GM12872 (cell line): ENCODE measurements around the gene RPL41.

ENCODE experiments used
- TF ChIP-seq, protein P1 (sequence below): IDR thresholded peaks from 3 replicates; pipeline ENCODE4 v1.5.1; 2011; ENCODE audit warnings: low read depth, mild to moderate bottlenecking, low read length, moderate library complexity; ENCODE audit not compliant: insufficient read depth

The RPL41 gene

GRCh38 chr12:56146492-56147460, 30.3 kb downstream of the RPL41 start:
- TF ChIP-seq, protein P1, sequence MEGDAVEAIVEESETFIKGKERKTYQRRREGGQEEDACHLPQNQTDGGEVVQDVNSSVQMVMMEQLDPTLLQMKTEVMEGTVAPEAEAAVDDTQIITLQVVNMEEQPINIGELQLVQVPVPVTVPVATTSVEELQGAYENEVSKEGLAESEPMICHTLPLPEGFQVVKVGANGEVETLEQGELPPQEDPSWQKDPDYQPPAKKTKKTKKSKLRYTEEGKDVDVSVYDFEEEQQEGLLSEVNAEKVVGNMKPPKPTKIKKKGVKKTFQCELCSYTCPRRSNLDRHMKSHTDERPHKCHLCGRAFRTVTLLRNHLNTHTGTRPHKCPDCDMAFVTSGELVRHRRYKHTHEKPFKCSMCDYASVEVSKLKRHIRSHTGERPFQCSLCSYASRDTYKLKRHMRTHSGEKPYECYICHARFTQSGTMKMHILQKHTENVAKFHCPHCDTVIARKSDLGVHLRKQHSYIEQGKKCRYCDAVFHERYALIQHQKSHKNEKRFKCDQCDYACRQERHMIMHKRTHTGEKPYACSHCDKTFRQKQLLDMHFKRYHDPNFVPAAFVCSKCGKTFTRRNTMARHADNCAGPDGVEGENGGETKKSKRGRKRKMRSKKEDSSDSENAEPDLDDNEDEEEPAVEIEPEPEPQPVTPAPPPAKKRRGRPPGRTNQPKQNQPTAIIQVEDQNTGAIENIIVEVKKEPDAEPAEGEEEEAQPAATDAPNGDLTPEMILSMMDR = no peak

GRCh38 chr12:56150563-56150962, 34.1 kb downstream of the RPL41 start:
- TF ChIP-seq, protein P1 = no peak

DNA sequence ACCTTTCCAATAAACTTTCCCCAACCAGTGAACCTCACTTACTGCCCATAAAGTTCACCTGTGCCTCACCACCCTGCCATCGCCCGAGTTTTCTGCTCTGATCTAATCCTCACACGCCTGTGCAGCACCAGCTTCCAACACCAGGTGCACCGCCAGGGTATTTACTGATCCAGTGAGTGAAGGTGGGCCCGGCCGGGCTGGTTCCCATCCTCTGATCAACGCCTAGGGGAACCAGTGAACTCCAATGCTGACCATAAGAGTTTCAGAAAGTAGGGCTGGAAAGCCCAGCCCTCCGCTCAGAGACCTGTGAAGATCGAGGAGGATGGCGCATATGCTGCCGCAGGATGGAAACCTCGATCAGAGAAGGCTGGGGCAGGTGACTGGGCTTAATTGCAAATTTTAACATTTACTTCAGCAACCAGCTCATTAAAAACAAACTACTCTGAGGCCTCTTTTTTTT, 35.3 kb downstream of the RPL41 start:
- TF ChIP-seq, protein P1 = peak; percentile 68; the same call in 2 of the 3 replicates

- TF ChIP-seq, protein P1 = no peak
Measured at GRCh38 chr12:56152132-56152755, 35.8 kb downstream of the RPL41 start, which contains the start of gene MYL6B. MYL6B (plus strand) TSS chr12:56152587; CDS start chr12:56153919, 1,332 bp downstream.

GRCh38 chr12:56152756-56153677, 36.6 kb downstream of the RPL41 start:
- TF ChIP-seq, protein P1 = no peak

GRCh38 chr12:56153678-56154065, 37.2 kb downstream of the RPL41 start:
- TF ChIP-seq, protein P1 = no peak

DNA sequence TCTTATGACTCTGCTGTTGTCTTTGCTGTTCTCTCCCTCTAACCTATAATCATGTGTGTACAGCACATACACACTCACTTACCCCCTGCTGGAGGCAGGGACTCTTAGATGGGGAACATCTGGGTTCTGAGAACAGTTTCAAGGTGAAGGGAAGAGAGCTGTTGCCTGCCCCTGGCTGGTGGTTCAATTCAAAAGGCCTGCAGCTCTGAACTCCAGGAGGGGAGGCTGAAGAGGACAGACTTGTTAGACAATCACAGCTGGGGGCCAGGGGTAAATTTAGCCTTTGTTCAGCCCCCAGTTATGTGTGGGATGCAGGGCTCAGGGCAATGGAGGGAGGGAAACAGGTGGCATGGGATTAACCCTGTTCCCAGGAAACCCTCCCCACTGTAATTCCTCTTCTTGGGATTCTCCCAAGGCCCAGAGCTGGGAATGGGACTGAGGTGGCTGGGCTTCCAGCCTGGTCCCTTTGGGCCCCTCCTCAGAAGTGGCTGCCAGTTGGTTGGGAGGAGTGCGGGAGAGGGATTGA, 37.9 kb downstream of the RPL41 start:
- TF ChIP-seq, protein P1 = no peak
